Spleen (tissue), 11 donors: ENCODE data around the gene ZNF580. TPM values are rescaled to one million over a fixed set of nuclear protein-coding genes. Genes with fewer than 3 reads are reported as not detected.

Experiments used
- DNase-seq: peaks from one replicate; pipeline ENCODE4 v3.0.0-alpha.2; 2020
- H3K27ac ChIP-seq, 8 donors: fragments of 200-600 bp; sonication (generic) in 7 of 8; 1 replicate in 4 of 8; 2 replicates in 4 of 8; pipeline versions ENCODE4 v1.5.0 to v1.8.0; 2016 to 2021; ENCODE audit warnings: inconsistent platforms in 4 of 8, mild to moderate bottlenecking in 4 of 8, moderate library complexity in 1 of 8
- H3K27me3 ChIP-seq, 7 donors: fragments of 200-600 bp; sonication (generic) in 6 of 7; replicated peaks in 1 of 7; 1 replicate in 4 of 7; 2 replicates in 3 of 7; pipeline versions ENCODE4 v1.5.0 to v1.8.0; 2016 to 2021; ENCODE audit warnings: inconsistent platforms in 3 of 7, mild to moderate bottlenecking in 1 of 7
- H3K36me3 ChIP-seq, 6 donors: fragments of 200-600 bp; sonication (generic) in 5 of 6; 1 replicate in 4 of 6; 2 replicates in 2 of 6; pipeline versions ENCODE4 v1.5.0 to v1.8.0; 2016 to 2021; ENCODE audit warnings: inconsistent platforms in 2 of 6
- H3K4me1 ChIP-seq, 6 donors: fragments of 200-600 bp; sonication (generic) in 5 of 6; 1 replicate in 3 of 6; 2 replicates in 3 of 6; pipeline versions ENCODE4 v1.5.0 to v1.8.0; 2016 to 2021; ENCODE audit warnings: inconsistent platforms in 3 of 6
- H3K4me3 ChIP-seq, 8 donors: fragments of 200-600 bp; sonication (generic) in 7 of 8; 1 replicate in 4 of 8; 2 replicates in 4 of 8; pipeline versions ENCODE4 v1.5.0 to v1.8.0; 2016 to 2021; ENCODE audit warnings: inconsistent platforms in 4 of 8, mild to moderate bottlenecking in 4 of 8, moderate library complexity in 2 of 8
- H3K9me3 ChIP-seq, 8 donors: fragments of 200-600 bp; sonication (generic) in 7 of 8; 1 replicate in 4 of 8; 2 replicates in 4 of 8; pipeline versions ENCODE4 v1.5.0 to v1.8.0; 2016 to 2021; ENCODE audit warnings: inconsistent platforms in 4 of 8
- CTCF ChIP-seq, 11 experiments: fragments of 200-600 bp in 7 of 11; fragments of 450-650 bp in 4 of 11; sonication (generic) in 4 of 11; IDR thresholded peaks in 8 of 11; conservative IDR thresholded peaks in 3 of 11; 1 replicate in 7 of 11; 2 replicates in 4 of 11; pipeline versions ENCODE4 v1.4.0 to v1.8.0; 2016 to 2021; ENCODE audit warnings: antibody characterized with exemption in 11 of 11, inconsistent platforms in 4 of 11, mild to moderate bottlenecking in 1 of 11
- POLR2A ChIP-seq, 3 donors: fragments of 450-650 bp; IDR thresholded peaks; one replicate each; pipeline ENCODE4 v1.5.1; 2017; ENCODE audit warnings: antibody characterized with exemption in 3 of 3, mild to moderate bottlenecking in 1 of 3
- POLR2AphosphoS5 ChIP-seq, 3 donors: sonication (generic); formaldehyde crosslinking; IDR thresholded peaks; one replicate each; pipeline ENCODE4 v1.5.1; 2017; ENCODE audit warnings: antibody characterized with exemption in 3 of 3
- WGBS, 5 donors: extraction: QIAGEN DNeasy Blood & Tissue Kit in 3 of 5; methylation state at CpG; one replicate each; pipeline versions ENCODE4 v1.1.5 to v1.1.7; 2013 to 2018; 5-methylcytosine and 5-hydroxymethylcytosine counted together
- intact Hi-C: fragments of 100-400 bp; cut with DNase I; formaldehyde crosslinking; loops from one replicate; pipeline ENCODE4 v1.15.0; 2023; ENCODE audit warnings: low total_unique reads
- polyA plus RNA-seq, 3 donors: library from polyadenylated mRNA; stranded (reverse); fragments of 200-250 nt; gene quantifications; one replicate each; pipeline ENCODE4 v1.2.1, GENCODE V29; 2013
- total RNA-seq, 7 donors: library from RNA; depleted of rRNA in 3 of 7; stranded (reverse); fragments of >200 nt in 3 of 7; fragmentation: NEBNext Ultra II Directional in 4 of 7; extraction: Animal tissue kit (Norgen Biotek cat#: 25700) in 4 of 7; gene quantifications; one replicate each; pipeline versions ENCODE4 v1.1.0 to v1.2.1, GENCODE V29; 2016 to 2021
- donor health status: healthy with polysubstance abuse.
- donor health status: DM: no; HTN: no; CAD: no; lungs with moderate emphysema.
- donor health status: DM: no; HTN: no; CAD: no.
- donor health status: Bipolar disorder and iron deficiency.
- donor health status: healthy.
- donor health status: DM: no; HTN: no; CAD: no.
- donor health status: DM: yes; HTN: yes; CAD: no.

The ZNF580 gene
- total and polyA plus RNA-seq, 10 donors, result 18.9 to 58.7 (median 32.5) TPM

GRCh38 chr19:55602104-55603001 is 38.4 kb upstream of the ZNF580 start:
- intact Hi-C loops, result no loop called here

GRCh38 chr19:55603115-55603514 is 37.7 kb upstream of the ZNF580 start:
- no peak overlapping the region for H3K4me3 ChIP-seq

More at GRCh38 chr19:55602104-55603001, 38.4 kb upstream of the ZNF580 start:
- peaks cover 0 to 25% (median 5%) of the 10 kb centered on the region in 6 donors for H3K36me3 ChIP-seq
- peaks cover 15 to 77% (median 57%) of the 10 kb centered on the region in 6 donors for H3K4me1 ChIP-seq
- 95 to 97% (median 95%) methylated on average over 54 to 60 of the region's 60 CpGs for WGBS, 5 donors
- H3K27ac ChIP-seq, result peak overlapping the region in 2 of 8 donors; percentile 98
- no peaks in the 10 kb centered on the region for H3K27me3 ChIP-seq
- no peaks in the 10 kb centered on the region for H3K9me3 ChIP-seq
- peak; percentile 87 for DNase-seq
- H3K4me3 ChIP-seq, result peak overlapping the region in 1 of 8 donors; percentile 5
- TF ChIP-seq CTCF (IDR thresholded peaks at IDR 0.05 in 8 of 11, conservative IDR thresholded peaks at IDR 0.05 in 3 of 11) (no peak), POLR2AphosphoS5 (IDR thresholded peaks at IDR 0.05) (no peak), POLR2A (IDR thresholded peaks at IDR 0.05) (no peak)

GRCh38 chr19:55603581-55604292 is 37.1 kb upstream of the ZNF580 start:
- peaks cover 0 to 28% (median 5%) of the 10 kb centered on the region in 6 donors for H3K36me3 ChIP-seq
- H3K27me3 ChIP-seq, result no peaks in the 10 kb centered on the region
- TF ChIP-seq CTCF (IDR thresholded peaks at IDR 0.05 in 8 of 11, conservative IDR thresholded peaks at IDR 0.05 in 3 of 11), result no peak
- no peak for TF ChIP-seq POLR2A (IDR thresholded peaks at IDR 0.05)
- no peak for TF ChIP-seq POLR2AphosphoS5 (IDR thresholded peaks at IDR 0.05)
- peak overlapping the region in 4 of 8 donors; percentile 68 to 97 (median 86) for H3K4me3 ChIP-seq
- intact Hi-C loops, result no loop called here
- no peak for DNase-seq
- peaks cover 15 to 82% (median 58%) of the 10 kb centered on the region in 6 donors for H3K4me1 ChIP-seq
- no peaks in the 10 kb centered on the region for H3K9me3 ChIP-seq
- H3K27ac ChIP-seq, result peak overlapping the region; percentile 73 to 99 (median 96)
- WGBS, 5 donors, result 81 to 88% (median 85%) methylated on average over 22 of the region's 22 CpGs

More at GRCh38 chr19:55603115-55603514, 37.7 kb upstream of the ZNF580 start:
- DNase-seq, result peak; percentile 77
- TF ChIP-seq POLR2AphosphoS5 (IDR thresholded peaks at IDR 0.05) (no peak), POLR2A (IDR thresholded peaks at IDR 0.05) (no peak), CTCF (IDR thresholded peaks at IDR 0.05 in 8 of 11, conservative IDR thresholded peaks at IDR 0.05 in 3 of 11) (no peak)
- H3K27me3 ChIP-seq, result no peaks in the 10 kb centered on the region
- H3K27ac ChIP-seq, result peak overlapping the region in 2 of 8 donors; percentile 97 to 98
- intact Hi-C loops, result no loop called here
- 92 to 97% (median 93%) methylated on average over 21 of the region's 21 CpGs for WGBS, 5 donors
- no peaks in the 10 kb centered on the region for H3K9me3 ChIP-seq
- peaks cover 15 to 82% (median 61%) of the 10 kb centered on the region in 6 donors for H3K4me1 ChIP-seq
- peaks cover 0 to 25% (median 5%) of the 10 kb centered on the region in 6 donors for H3K36me3 ChIP-seq
